Left lung (tissue), 10 donors: ENCODE measurements around the gene PPP1R14B. TPM values are rescaled to one million over a fixed set of nuclear protein-coding genes. Genes with fewer than 3 reads are reported as not detected.
A peak's percentile ranks its signal among the peaks of the same experiment; 100 is the strongest.

Experiments
- ATAC-seq: fragments of 200-7000 bp; cut with Tn5 transposase; one replicate; pipeline ENCODE4 v1.9.1; 2020; ENCODE audit warnings: moderate library complexity
- DNase-seq, 4 donors: peaks; one replicate each; pipeline ENCODE4 v3.0.0-alpha.2; 2013 to 2020
- H3K27ac ChIP-seq, 2 donors: fragments of 200-600 bp; sonication (generic) in 1 of 2; one replicate each; pipeline versions ENCODE4 v1.5.0 to v1.8.0; 2020 to 2021
- H3K27me3 ChIP-seq, 2 donors: fragments of 200-600 bp; sonication (generic) in 1 of 2; one replicate each; pipeline versions ENCODE4 v1.5.0 to v1.8.0; 2020 to 2021
- H3K36me3 ChIP-seq, 2 donors: fragments of 200-600 bp; sonication (generic) in 1 of 2; one replicate each; pipeline versions ENCODE4 v1.5.0 to v1.8.0; 2020 to 2021
- H3K4me1 ChIP-seq, 2 donors: fragments of 200-600 bp; one replicate each; pipeline ENCODE4 v1.8.0; 2021
- H3K4me3 ChIP-seq, 2 donors: fragments of 200-600 bp; sonication (generic) in 1 of 2; one replicate each; pipeline versions ENCODE4 v1.5.0 to v1.8.0; 2020 to 2021; ENCODE audit warnings: mild to moderate bottlenecking in 1 of 2
- H3K9me3 ChIP-seq, 2 donors: fragments of 200-600 bp; sonication (generic) in 1 of 2; one replicate each; pipeline versions ENCODE4 v1.5.0 to v1.8.0; 2020 to 2021
- intact Hi-C, 2 donors: fragments of 100-400 bp; cut with DNase I; formaldehyde crosslinking; loops; one replicate each; pipeline versions ENCODE4 v1.11.2 to v1.14.2; 2022
- polyA plus RNA-seq, 6 donors: library from polyadenylated mRNA; unstranded; fragments of 120-200 nt; gene quantifications; one replicate each; pipeline ENCODE4 v1.2.1, GENCODE V29; 2013; ENCODE audit not compliant: insufficient read length in 6 of 6
- total RNA-seq, 2 donors: library from RNA; stranded (reverse); fragmentation: NEBNext Ultra II Directional; extraction: Animal tissue kit (Norgen Biotek cat#: 25700); gene quantifications; one replicate each; pipeline ENCODE4 v1.2.1, GENCODE V29; 2021
- TF ChIP-seq, protein P1 (sequence below), 2 donors: fragments of 200-600 bp; sonication (generic) in 1 of 2; IDR thresholded peaks; one replicate each; pipeline versions ENCODE4 v1.5.0 to v1.8.0; 2021; ENCODE audit warnings: antibody characterized with exemption in 2 of 2
- donor health status: DM: no; HTN: yes; CAD: no.
- donor health status: DM: no; HTN: no; CAD: no.

PPP1R14B gene
- total and polyA plus RNA-seq, 8 donors, result 56.7 to 200 (median 83.4) TPM

DNA sequence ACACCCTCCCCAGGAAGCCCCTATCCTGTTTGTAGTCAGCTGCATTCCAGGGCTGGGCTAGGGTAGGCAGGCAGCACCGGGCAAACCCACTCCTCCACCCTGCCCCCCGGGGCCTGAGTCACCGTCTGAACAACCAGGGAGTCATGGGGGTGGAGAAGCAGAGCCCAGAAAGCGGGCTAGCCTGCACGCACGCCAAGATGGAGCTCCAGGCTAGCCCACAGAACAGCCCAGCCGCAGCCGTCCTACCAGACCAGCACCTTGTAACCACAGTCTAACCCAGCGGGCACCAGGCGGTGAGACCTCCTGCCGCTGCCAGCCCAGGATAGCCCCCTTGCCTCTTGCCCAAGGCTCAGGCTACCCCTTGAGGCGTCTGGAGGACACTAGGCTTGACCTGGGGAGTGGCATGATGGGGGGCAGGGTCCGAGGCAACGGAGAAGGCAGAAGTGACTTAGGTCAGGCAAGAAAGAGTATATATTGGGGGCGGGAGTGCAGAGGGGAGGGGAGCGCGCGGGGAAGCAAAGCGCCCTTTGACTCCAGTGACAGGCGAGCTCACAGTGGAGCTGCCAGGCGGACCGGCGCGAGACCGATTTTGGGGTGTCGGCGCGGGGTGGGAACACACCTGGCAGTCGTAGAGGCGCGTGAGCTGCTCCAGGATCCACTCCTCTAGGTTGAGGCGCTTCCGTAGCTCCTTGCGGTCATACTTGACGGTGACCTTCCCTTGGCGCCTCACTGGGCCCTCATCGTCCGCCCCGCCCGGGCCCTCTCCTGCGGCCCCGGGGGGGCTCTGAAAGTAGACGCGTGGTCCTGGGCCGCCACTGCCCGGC is 734 bp downstream of the PPP1R14B start:
- peak overlapping the region; percentile 68 to 71 for H3K27ac ChIP-seq
- H3K27me3 ChIP-seq, result no peaks in the 10 kb centered on the region
- H3K36me3 ChIP-seq, result peaks cover 0 to 20% of the 10 kb centered on the region in 2 donors
- intact Hi-C loops, result no loop called here
- peak overlapping the region; percentile 72 to 77 for H3K4me3 ChIP-seq
- TF ChIP-seq, protein P1, sequence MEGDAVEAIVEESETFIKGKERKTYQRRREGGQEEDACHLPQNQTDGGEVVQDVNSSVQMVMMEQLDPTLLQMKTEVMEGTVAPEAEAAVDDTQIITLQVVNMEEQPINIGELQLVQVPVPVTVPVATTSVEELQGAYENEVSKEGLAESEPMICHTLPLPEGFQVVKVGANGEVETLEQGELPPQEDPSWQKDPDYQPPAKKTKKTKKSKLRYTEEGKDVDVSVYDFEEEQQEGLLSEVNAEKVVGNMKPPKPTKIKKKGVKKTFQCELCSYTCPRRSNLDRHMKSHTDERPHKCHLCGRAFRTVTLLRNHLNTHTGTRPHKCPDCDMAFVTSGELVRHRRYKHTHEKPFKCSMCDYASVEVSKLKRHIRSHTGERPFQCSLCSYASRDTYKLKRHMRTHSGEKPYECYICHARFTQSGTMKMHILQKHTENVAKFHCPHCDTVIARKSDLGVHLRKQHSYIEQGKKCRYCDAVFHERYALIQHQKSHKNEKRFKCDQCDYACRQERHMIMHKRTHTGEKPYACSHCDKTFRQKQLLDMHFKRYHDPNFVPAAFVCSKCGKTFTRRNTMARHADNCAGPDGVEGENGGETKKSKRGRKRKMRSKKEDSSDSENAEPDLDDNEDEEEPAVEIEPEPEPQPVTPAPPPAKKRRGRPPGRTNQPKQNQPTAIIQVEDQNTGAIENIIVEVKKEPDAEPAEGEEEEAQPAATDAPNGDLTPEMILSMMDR (IDR thresholded peaks at IDR 0.05), result no peak
- no peaks in the 10 kb centered on the region for H3K9me3 ChIP-seq
- H3K4me1 ChIP-seq, result peaks cover 18 to 62% of the 10 kb centered on the region in 2 donors
- ATAC-seq (peak; percentile 3), DNase-seq (peak in 3 of 4 donors; percentile 51 to 89 (median 83))

DNA sequence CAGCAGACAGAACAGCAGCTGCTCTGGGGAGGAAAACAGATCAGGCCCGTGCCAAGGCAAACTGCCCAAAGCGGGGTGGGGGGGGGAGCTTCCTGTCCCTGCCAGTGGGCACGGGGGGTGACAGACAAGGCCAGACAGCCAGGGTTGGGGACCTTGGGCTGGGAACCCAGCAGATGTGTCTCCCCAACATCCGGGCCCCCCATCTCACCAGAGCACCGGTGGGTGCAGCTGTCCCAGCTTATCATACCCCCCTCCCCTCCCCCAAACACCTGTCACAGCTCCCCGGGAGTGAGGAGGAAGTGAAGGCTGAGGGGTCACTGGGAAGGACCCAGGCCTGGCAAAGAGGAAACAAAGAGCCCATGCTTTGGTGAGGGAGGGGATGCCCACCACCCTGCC is 1.3 kb downstream of the PPP1R14B start:
- Histone ChIP-seq H3K27me3 (no peaks in the 10 kb centered on the region), H3K36me3 (peaks cover 0 to 20% of the 10 kb centered on the region in 2 donors), H3K4me1 (peaks cover 14 to 58% of the 10 kb centered on the region in 2 donors), H3K9me3 (no peaks in the 10 kb centered on the region), H3K27ac (peak overlapping the region; percentile 68 to 71), H3K4me3 (peak overlapping the region; percentile 72 to 77)
- intact Hi-C loops, result no loop called here
- ATAC-seq, result no peak
- TF ChIP-seq, protein P1 (IDR thresholded peaks at IDR 0.05), result no peak
- DNase-seq, result peak in 1 of 4 donors; percentile 80

DNA sequence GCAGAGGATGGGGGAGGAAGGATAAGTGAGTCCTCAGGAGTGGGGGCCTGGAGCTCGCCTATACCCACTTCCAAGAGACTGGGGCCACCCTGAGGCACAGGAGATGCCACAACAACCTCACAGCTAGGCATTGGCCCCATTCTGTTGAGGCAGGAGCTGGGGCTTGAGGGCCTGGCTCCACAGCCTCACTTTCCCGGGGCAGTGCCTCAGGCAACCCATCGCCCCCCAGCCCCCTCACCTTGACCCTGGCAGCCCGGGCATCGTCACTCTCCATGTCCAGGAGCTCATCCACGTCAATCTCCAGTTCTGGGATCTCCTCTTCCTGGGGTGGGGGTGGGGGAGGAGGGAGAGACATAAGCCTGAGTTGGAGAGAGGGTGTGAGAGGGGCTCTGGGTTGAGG is 1.8 kb downstream of the PPP1R14B start:
- H3K9me3 ChIP-seq, result no peaks in the 10 kb centered on the region
- peak overlapping the region in 1 of 2 donors; percentile 77 for H3K4me3 ChIP-seq
- H3K27ac ChIP-seq, result peak overlapping the region; percentile 68 to 71
- peaks cover 14 to 62% of the 10 kb centered on the region in 2 donors for H3K4me1 ChIP-seq
- H3K27me3 ChIP-seq, result no peaks in the 10 kb centered on the region
- intact Hi-C loops, result no loop called here
- ATAC-seq (no peak), DNase-seq (peak in 1 of 4 donors; percentile 57)
- peaks cover 0 to 20% of the 10 kb centered on the region in 2 donors for H3K36me3 ChIP-seq
- TF ChIP-seq, protein P1 (IDR thresholded peaks at IDR 0.05), result no peak

DNA sequence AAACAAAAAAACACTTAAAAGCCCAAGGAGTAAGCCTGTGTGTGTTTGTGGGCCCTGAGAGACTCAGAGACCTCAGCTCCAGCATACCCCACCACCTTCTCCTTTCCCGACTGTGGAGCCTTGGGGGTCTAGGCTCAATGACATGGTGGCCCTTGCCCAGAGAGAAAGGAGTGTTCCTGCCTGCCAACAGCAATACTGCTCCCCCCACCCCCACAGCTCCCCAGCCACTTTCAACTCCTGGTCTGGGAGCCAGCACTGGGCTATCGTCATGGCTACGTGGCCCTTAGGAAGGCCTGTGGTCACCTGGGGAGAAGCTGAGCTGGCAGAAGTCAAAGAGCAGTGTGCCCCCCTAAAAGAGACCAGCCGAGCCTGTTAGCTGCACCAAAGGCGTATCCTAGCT is 2.6 kb downstream of the PPP1R14B start:
- TF ChIP-seq, protein P1 (IDR thresholded peaks at IDR 0.05), result no peak
- Histone ChIP-seq H3K27me3 (no peaks in the 10 kb centered on the region), H3K9me3 (no peaks in the 10 kb centered on the region), H3K36me3 (peaks cover 0 to 20% of the 10 kb centered on the region in 2 donors), H3K4me3 (no peak overlapping the region), H3K27ac (no peak overlapping the region), H3K4me1 (peaks cover 14 to 71% of the 10 kb centered on the region in 2 donors)
- no peak for ATAC-seq
- DNase-seq, result no peak
- intact Hi-C loops, result no loop called here

DNA sequence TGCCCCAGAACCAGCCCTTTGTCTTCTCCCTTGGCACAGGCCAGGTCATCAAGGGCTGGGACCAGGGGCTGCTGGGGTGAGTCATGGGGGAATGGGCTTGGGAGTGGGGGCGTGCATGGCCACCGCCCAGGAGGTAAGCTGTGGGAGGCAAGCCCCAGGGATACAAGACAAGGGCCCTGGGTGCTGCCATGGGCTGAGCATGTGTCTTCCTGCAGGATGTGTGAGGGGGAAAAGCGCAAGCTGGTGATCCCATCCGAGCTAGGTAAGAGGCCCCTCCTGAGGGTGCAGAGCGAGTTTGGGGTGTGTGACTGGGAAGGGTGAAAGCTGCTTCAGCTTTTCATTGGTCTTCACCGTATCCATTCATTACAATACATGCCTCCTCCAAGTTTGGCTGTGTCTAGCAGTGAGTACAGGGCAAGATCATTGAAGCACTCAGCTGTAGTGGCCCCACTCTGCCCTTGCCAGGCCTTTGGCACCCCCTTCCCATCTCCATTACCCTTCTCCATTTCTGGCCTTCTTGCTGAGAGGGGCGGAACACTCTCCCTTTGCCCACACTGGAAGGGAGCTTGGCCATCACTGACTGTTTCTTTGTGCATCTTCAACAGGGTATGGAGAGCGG is 3.4 kb downstream of the PPP1R14B start:
- peaks cover 0 to 27% of the 10 kb centered on the region in 2 donors for H3K36me3 ChIP-seq
- H3K27ac ChIP-seq, result no peak overlapping the region
- DNase-seq, result peak in 1 of 4 donors; percentile 49
- peaks cover 14 to 78% of the 10 kb centered on the region in 2 donors for H3K4me1 ChIP-seq
- no peak for ATAC-seq
- intact Hi-C loops, result no loop called here
- H3K4me3 ChIP-seq, result peak overlapping the region in 1 of 2 donors; percentile 82
- H3K27me3 ChIP-seq, result no peaks in the 10 kb centered on the region
- TF ChIP-seq, protein P1 (IDR thresholded peaks at IDR 0.05), result no peak
- no peaks in the 10 kb centered on the region for H3K9me3 ChIP-seq
